GM12892 (cell line): ENCODE data around the gene CD274.
"Not testable (repeated sequence)": the region's sequence is repeated elsewhere in the genome, so short reads cannot be mapped to it uniquely, and the experiment has no call there.

Source experiments
- DNase-seq: peaks from one replicate; pipeline ENCODE4 v3.0.0; 2011; ENCODE audit not compliant: insufficient read length
- FAIRE-seq: peaks from 2 replicates; lab custom pipeline; 2011; peaks lifted over from hg19 to GRCh38; lab: Jason Lieb, UNC
- POLR2A ChIP-seq: IDR thresholded peaks from 2 replicates; pipeline ENCODE4 v1.6.1; 2011; ENCODE audit warnings: low read depth, low read length, control low read depth
- POLR2AphosphoS5 ChIP-seq: IDR thresholded peaks from 2 replicates; pipeline ENCODE4 v1.6.1; 2011; ENCODE audit warnings: low read depth, low read length, control low read depth
- TAF1 ChIP-seq: IDR thresholded peaks from 2 replicates; pipeline ENCODE4 v1.6.1; 2011; ENCODE audit warnings: low read depth, mild to moderate bottlenecking, control low read depth, low read length, borderline replicate concordance

CD274 gene

GRCh38 chr9:5428794-5429528 is 21.4 kb upstream of the CD274 start:
- no peak for FAIRE-seq
- TF ChIP-seq TAF1 = no peak
- no peak for TF ChIP-seq POLR2A
- no peak for TF ChIP-seq POLR2AphosphoS5
- DNase-seq = no peak

- FAIRE-seq (no peak), DNase-seq (no peak)
- TF ChIP-seq TAF1 (no peak), POLR2AphosphoS5 (no peak), POLR2A (no peak)
Observed at GRCh38 chr9:5429873-5430564, 20.3 kb upstream of the CD274 start.

DNA sequence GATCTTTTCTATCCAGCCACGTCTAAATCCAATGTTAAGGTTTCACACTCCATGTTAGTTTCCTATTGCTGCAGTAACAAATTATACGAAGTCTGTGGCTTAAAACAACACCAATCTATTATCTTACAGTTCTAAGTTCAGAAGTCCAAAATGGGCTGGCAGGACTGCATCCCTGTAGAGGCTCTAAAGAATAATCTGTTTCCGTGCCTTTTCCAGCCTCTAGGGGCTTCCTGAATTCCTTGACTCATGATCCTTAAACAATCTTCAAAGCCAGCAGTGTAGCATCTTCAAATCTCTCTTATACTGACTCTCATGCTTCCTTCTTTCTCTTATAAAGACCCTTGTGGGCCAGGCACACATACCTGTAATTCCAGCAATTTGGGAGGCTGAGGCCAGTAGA is 19.4 kb upstream of the CD274 start:
- no peak for DNase-seq
- no peak for FAIRE-seq
- TF ChIP-seq POLR2A (no peak), POLR2AphosphoS5 (no peak), TAF1 (no peak)

DNA sequence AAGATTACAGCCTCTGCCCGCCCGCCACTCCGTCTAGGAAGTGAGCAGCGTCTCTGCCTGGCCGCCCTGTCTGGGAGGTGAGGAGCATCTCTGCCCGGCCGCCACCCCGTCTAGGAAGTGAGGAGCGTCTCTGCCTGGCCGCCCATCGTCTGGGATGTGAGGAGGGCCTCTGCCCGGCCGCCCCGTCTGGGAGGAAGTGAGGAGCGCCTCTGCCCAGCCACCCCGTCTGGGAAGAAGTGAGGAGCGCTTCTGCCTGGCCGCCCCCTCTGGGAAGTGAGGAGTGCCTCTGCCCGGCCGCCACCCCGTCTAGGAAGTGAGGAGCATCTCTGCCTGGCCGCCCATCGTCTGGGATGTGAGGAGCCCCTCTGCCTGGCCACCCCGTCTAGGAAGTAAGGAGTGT is 17.5 kb upstream of the CD274 start:
- not testable (repeated sequence) for FAIRE-seq, DNase-seq

DNA sequence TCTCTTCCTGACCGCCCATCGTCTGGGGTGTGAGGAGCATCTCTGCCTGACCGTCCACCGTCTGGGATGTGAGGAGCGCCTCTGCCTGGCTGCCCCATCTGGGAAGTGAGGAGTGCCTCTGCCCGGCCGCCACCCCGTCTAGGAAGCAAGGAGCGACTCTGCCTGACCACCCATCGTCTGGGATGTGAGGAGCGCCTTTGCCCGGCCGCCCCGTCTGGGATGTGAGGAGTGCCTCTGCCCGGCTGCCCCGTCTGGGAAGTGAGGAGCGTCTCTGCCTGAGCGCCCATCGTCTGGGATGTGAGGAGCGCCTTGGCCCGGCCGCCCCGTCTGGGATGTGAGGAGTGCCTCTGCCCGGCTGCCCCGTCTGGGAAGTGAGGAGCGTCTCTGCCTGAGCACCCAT is 17.0 kb upstream of the CD274 start:
- not testable (repeated sequence) for FAIRE-seq

GRCh38 chr9:5433841-5434810 is 16.2 kb upstream of the CD274 start:
- not testable (repeated sequence) for DNase-seq, FAIRE-seq

More for the DNA sequence above, 17.0 kb upstream of the CD274 start:
- not testable (repeated sequence) for DNase-seq

DNA sequence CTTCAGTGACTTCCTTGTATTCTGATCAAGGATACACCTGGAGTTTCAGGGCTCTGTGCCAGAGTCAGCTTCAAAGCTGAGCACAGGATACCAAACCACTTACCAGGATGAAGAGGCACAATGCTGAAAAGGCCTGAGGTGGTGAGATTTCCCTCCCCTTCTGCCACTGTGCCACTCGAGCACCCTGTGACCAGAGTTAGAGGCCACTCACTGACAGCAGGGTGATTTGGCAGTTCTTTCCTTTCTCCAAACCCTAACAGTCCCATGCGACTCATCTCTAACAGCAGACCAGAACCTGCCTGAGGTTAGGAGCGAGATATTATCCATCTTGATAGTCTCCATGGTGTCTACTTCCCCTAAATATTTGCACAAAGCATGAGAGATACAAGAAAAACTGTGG is 14.4 kb upstream of the CD274 start:
- TF ChIP-seq POLR2A (no peak), TAF1 (no peak), POLR2AphosphoS5 (no peak)
- no peak for FAIRE-seq
- no peak for DNase-seq

GRCh38 chr9:5436441-5436840 is 13.9 kb upstream of the CD274 start:
- TF ChIP-seq POLR2AphosphoS5 = no peak
- no peak for TF ChIP-seq POLR2A
- no peak for TF ChIP-seq TAF1
- FAIRE-seq = no peak
- no peak for DNase-seq

GRCh38 chr9:5437254-5438216 is 12.8 kb upstream of the CD274 start, which contains the start of gene PLGRKT:
TSS of gene PLGRKT (minus strand) at chr9:5437925. CDS start at chr9:5431977, 5,948 bp downstream.
- DNase-seq (peak; percentile 70), FAIRE-seq (peak; percentile 90)
- TF ChIP-seq TAF1 (peak; percentile 81), POLR2A (peak; percentile 91), POLR2AphosphoS5 (peak; percentile 68)

DNA sequence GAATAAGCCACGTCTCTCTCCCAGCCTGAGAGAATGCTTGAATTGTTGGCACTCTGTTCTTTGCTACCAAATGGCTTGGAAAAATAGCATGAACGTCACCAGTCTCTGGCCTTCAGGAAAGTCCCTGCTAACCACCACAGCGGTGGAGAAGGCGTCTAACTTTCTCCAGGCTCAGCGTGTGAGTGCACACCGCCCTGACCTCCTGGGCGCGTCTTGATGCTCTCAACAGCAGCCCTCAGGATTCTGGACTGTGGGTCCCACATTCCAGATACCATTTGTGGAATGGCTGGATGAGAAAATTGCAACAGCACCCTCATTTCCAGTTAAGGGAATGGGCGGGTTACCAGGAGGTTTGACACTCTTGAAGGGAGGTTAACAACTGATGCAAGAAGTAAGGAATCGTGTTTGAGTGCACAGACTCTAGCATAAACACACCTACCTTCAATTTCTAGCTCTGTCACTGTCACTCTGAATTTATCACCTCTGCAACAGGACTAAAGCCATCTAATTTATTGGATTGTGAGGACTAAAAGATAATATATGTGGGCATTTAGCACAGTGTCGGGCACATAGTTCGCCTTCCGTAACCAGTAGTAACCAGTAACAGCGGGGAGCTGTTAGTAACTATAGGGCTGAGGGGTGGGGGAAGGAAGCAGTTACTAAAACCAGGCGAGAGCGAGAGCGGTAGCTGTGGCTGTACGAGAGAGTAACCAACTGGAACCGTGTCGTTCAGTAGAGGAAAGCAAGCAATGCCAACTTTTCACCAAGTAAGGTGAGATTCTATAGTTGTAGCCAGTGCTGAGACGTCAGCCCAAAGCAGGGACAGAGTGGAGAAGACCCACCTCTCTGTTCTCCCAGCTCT is 11.8 kb upstream of the CD274 start:
- DNase-seq = no peak
- FAIRE-seq = peak; percentile 98
- TF ChIP-seq POLR2A (peak; percentile 20), TAF1 (peak; percentile 52; the same call in 1 of the 2 replicates), POLR2AphosphoS5 (peak; percentile 39; the same call in 1 of the 2 replicates)
